HT-29 (cell line): ENCODE results near the gene TSR1. TPM values are rescaled to one million over a fixed set of nuclear protein-coding genes. Genes with fewer than 3 reads are reported as not detected.
A peak's percentile ranks its signal among the peaks of the same experiment; 100 is the strongest.

Experiments used
- DNase-seq: peaks from one replicate; pipeline ENCODE4 v3.0.0-alpha.2; 2015; ENCODE audit warnings: low spot score
- total RNA-seq: library from RNA; depleted of rRNA; stranded (reverse); fragments of >200 nt; shearing (Covaris generic); gene quantifications from 2 replicates; pipeline ENCODE4 v1.2.3, GENCODE V29; 2014

TSR1 gene
- total RNA-seq, 1 experiment from 2014 or later, result 34.7 TPM

GRCh38 chr17:2369551-2370210 lies 33.4 kb upstream of the TSR1 start:
- DNase-seq, result no peak

GRCh38 chr17:2369039-2369438 lies 32.8 kb upstream of the TSR1 start:
- DNase-seq, result no peak

GRCh38 chr17:2368359-2368758 lies 32.1 kb upstream of the TSR1 start:
- DNase-seq, result no peak

GRCh38 chr17:2366747-2367494 lies 30.7 kb upstream of the TSR1 start:
- DNase-seq, result no peak

- no peak for DNase-seq
Measured at GRCh38 chr17:2365132-2365531, 28.9 kb upstream of the TSR1 start.

- DNase-seq, result no peak
Measured at GRCh38 chr17:2364763-2365116, 28.5 kb upstream of the TSR1 start.

- DNase-seq, result no peak
Measured at GRCh38 chr17:2363851-2364762, 27.9 kb upstream of the TSR1 start.

- DNase-seq, result no peak
Measured at GRCh38 chr17:2363318-2363717, 27.1 kb upstream of the TSR1 start.

- no peak for DNase-seq
Measured at GRCh38 chr17:2362881-2363280, 26.6 kb upstream of the TSR1 start.

GRCh38 chr17:2362416-2362815 lies 26.2 kb upstream of the TSR1 start:
- DNase-seq, result no peak

GRCh38 chr17:2362016-2362415 lies 25.8 kb upstream of the TSR1 start:
- no peak for DNase-seq

- no peak for DNase-seq
Measured at GRCh38 chr17:2361010-2361760, 24.9 kb upstream of the TSR1 start.

GRCh38 chr17:2357931-2358434 lies 21.7 kb upstream of the TSR1 start:
- no peak for DNase-seq

- no peak for DNase-seq
Measured at GRCh38 chr17:2357237-2357636, 21.0 kb upstream of the TSR1 start.

GRCh38 chr17:2354311-2354710 lies 18.1 kb upstream of the TSR1 start:
- no peak for DNase-seq

GRCh38 chr17:2351269-2351668 lies 15.0 kb upstream of the TSR1 start:
- DNase-seq, result no peak

- peak; percentile 70 for DNase-seq
Measured at GRCh38 chr17:2347805-2348685, 11.8 kb upstream of the TSR1 start.

- DNase-seq, result peak; percentile 2
Measured at GRCh38 chr17:2346475-2346874, 10.2 kb upstream of the TSR1 start.

- no peak for DNase-seq
Measured at GRCh38 chr17:2344528-2344927, 8.3 kb upstream of the TSR1 start.

- no peak for DNase-seq
Measured at GRCh38 chr17:2343421-2343820, 7.2 kb upstream of the TSR1 start.

GRCh38 chr17:2338315-2338657 lies 2.0 kb upstream of the TSR1 start:
- no peak for DNase-seq
